Neutrophil (primary cell): ENCODE results near the gene COX4I2.

Experiments used
- H3K27ac ChIP-seq: fragments of 200-600 bp; sonication (generic); 2 replicates; pipeline ENCODE4 v1.5.1; 2016; ENCODE audit warnings: mild to moderate bottlenecking, moderate library complexity
- H3K27me3 ChIP-seq: fragments of 200-600 bp; sonication (generic); 2 replicates; pipeline ENCODE4 v1.6.0; 2016; ENCODE audit warnings: mild to moderate bottlenecking
- H3K36me3 ChIP-seq: fragments of 200-600 bp; sonication (generic); 2 replicates; pipeline ENCODE4 v1.5.1; 2017
- H3K4me1 ChIP-seq, 2 experiments: fragments of 200-600 bp in 1 of 2; sonication (generic) in 1 of 2; 1 replicate in 1 of 2; 2 replicates in 1 of 2; pipeline versions ENCODE4 v1.5.1 to v1.6.1; 2013 to 2016; ENCODE audit warnings: low read depth in 1 of 2, low read length in 1 of 2, mild to moderate bottlenecking in 1 of 2, moderate library complexity in 1 of 2; ENCODE audit not compliant: control insufficient read depth in 1 of 2, insufficient read depth in 1 of 2
- H3K4me3 ChIP-seq, 2 experiments: fragments of 200-600 bp in 1 of 2; sonication (generic) in 1 of 2; 1 replicate in 1 of 2; 2 replicates in 1 of 2; pipeline ENCODE4 v1.5.1; 2013 to 2016; ENCODE audit warnings: low read depth in 1 of 2, low read length in 1 of 2, mild to moderate bottlenecking in 1 of 2, moderate library complexity in 1 of 2
- H3K9me3 ChIP-seq: fragments of 200-600 bp; sonication (generic); 2 replicates; pipeline ENCODE4 v1.5.1; 2016
- TF ChIP-seq, protein P1 (sequence below): fragments of 200-600 bp; sonication (generic); IDR thresholded peaks from 2 replicates; pipeline ENCODE4 v1.5.1; 2016; ENCODE audit warnings: antibody characterized with exemption

The COX4I2 gene

DNA sequence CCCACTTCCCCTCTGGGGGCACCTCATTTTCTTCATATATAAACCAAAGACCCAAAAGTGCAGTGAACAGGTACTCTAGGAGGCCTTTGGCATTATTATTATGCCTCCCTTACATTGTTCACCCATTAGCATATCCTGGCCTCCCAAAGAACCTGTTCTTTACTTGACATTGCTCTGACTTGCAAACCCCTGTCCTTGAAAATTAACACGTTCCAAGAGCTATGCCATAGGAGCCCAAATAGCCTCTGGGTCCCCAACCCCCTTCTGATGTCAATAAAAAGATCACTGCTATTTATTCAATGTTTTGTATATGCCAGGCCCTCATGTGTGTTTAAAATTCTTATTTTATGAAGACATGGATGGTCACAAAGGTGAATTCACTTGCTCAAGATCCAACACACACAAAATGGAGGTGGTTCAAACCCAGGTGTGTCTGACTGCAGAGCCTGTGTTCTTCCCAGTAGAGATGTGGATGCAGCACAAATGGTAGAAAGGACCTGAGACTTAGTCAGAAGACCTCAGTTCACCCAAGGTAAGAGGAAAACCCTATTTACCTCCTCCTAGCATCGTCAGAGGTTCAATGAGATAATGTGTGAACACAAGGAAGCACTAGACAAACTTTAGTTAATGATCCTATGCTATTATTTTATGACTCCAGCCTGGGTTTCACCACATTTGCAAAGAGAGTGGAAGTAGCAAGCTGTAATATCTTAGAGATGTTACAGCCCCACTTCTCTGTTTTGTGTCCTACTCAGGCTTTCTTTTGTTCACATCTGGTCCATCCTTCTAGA lies 48.3 kb downstream of the COX4I2 start:
- TF ChIP-seq, protein P1, sequence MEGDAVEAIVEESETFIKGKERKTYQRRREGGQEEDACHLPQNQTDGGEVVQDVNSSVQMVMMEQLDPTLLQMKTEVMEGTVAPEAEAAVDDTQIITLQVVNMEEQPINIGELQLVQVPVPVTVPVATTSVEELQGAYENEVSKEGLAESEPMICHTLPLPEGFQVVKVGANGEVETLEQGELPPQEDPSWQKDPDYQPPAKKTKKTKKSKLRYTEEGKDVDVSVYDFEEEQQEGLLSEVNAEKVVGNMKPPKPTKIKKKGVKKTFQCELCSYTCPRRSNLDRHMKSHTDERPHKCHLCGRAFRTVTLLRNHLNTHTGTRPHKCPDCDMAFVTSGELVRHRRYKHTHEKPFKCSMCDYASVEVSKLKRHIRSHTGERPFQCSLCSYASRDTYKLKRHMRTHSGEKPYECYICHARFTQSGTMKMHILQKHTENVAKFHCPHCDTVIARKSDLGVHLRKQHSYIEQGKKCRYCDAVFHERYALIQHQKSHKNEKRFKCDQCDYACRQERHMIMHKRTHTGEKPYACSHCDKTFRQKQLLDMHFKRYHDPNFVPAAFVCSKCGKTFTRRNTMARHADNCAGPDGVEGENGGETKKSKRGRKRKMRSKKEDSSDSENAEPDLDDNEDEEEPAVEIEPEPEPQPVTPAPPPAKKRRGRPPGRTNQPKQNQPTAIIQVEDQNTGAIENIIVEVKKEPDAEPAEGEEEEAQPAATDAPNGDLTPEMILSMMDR: no peak
- no peaks in the 10 kb centered on the region for H3K9me3 ChIP-seq
- no peak overlapping the region for H3K4me3 ChIP-seq
- peaks cover 9 to 12% of the 10 kb centered on the region in 2 experiments for H3K4me1 ChIP-seq
- no peaks in the 10 kb centered on the region for H3K27me3 ChIP-seq
- H3K27ac ChIP-seq: peak overlapping the region; percentile 53
- peaks cover 15% of the 10 kb centered on the region for H3K36me3 ChIP-seq

DNA sequence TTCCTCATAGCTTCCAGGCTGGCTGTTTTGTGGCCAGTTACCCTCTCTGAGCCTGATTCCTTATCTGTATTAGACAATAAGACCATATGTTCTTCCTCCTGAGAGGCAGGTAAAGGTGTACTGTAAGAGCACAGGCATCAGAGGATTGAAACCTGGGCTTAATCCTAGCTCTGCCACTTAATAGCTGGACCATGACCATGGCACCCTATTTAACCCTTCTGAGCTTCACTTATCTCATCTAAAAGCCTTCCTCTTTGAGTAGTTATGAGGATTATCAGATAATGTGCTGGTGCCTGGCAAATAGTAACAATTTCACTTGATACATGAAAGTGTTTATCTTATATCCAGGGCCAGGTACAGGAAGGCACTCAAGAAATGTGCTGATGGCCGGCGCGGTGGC lies 50.1 kb downstream of the COX4I2 start:
- TF ChIP-seq, protein P1: no peak
- no peaks in the 10 kb centered on the region for H3K9me3 ChIP-seq
- H3K4me1 ChIP-seq: peaks cover 9 to 12% of the 10 kb centered on the region in 2 experiments
- H3K4me3 ChIP-seq: no peak overlapping the region
- no peak overlapping the region for H3K27ac ChIP-seq
- peaks cover 11% of the 10 kb centered on the region for H3K36me3 ChIP-seq
- no peaks in the 10 kb centered on the region for H3K27me3 ChIP-seq

DNA sequence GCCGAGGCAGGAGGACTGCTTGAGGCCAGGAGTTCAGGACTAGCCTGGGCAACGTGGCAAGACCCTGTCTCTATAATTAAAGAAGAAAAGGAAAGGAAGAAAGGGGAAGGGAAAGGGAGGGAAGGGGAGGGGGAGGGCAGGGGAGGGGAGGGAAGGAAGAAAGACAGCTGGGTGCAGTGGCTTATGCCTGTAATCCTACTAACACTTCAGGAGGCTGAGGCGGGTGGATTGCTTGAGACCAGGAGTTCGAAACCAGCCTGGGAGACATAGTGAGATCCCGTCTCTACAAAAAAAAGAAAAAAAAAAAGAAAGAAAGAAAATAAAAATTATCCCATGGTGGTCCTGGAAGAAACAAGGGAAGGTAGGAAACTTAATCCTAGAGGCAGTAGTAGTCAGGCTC lies 51.4 kb downstream of the COX4I2 start:
- no peak overlapping the region for H3K27ac ChIP-seq
- no peaks in the 10 kb centered on the region for H3K9me3 ChIP-seq
- H3K36me3 ChIP-seq: peaks cover 17% of the 10 kb centered on the region
- no peak overlapping the region for H3K4me3 ChIP-seq
- H3K4me1 ChIP-seq: peaks cover 9 to 12% of the 10 kb centered on the region in 2 experiments
- TF ChIP-seq, protein P1: no peak
- no peaks in the 10 kb centered on the region for H3K27me3 ChIP-seq

DNA sequence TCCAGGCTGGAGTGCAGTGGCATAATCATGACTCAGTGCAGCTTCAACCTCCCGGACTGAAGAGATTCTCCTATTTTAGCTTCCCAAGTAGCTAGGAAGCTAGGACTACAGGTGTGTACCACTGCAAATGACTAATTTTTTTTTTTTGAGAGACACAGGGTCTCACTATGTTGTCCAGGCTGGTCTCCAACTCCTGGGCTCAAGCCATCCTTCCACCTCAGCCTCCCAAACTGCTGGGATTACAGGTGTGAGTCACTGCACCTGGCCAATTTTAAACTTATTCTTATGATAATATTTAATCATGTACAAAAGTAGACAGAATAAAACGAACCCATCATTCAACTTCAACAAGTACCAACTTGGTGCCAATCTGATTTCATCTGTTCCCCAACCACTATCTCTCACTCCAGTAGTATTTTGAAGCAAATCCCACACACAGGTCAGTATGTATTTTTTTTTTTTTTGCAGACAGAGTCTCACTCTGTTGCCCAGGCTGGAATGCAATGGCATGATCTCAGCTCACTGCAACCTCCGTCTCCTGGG lies 52.5 kb downstream of the COX4I2 start:
- no peak overlapping the region for H3K4me3 ChIP-seq
- peaks cover 14% of the 10 kb centered on the region for H3K36me3 ChIP-seq
- TF ChIP-seq, protein P1: no peak
- H3K9me3 ChIP-seq: no peaks in the 10 kb centered on the region
- H3K27ac ChIP-seq: no peak overlapping the region
- H3K27me3 ChIP-seq: no peaks in the 10 kb centered on the region
- peaks cover 9 to 12% of the 10 kb centered on the region in 2 experiments for H3K4me1 ChIP-seq

GRCh38 chr20:31691646-31692275 lies 54.0 kb downstream of the COX4I2 start:
- peak overlapping the region; percentile 17 for H3K27ac ChIP-seq
- TF ChIP-seq, protein P1: no peak
- peaks cover 23% of the 10 kb centered on the region for H3K36me3 ChIP-seq
- H3K4me3 ChIP-seq: no peak overlapping the region
- H3K9me3 ChIP-seq: no peaks in the 10 kb centered on the region
- peaks cover 1 to 3% of the 10 kb centered on the region in 2 experiments for H3K4me1 ChIP-seq
- H3K27me3 ChIP-seq: no peaks in the 10 kb centered on the region
